Endometrial microvascular endothelial cells (primary cell): Measurements from ENCODE around the gene CTNND2. TPM values are rescaled to one million over a fixed set of nuclear protein-coding genes. Genes with fewer than 3 reads are reported as not detected.

Experiments
- in situ Hi-C: cut with HindIII; loops from 2 replicates; pipeline ENCODE4 v1.10.0; 2017; ENCODE audit warnings: low sequenced_read_pairs, low pct_unique_long_range_greater_than_20kb; ENCODE audit errors: inconsistent ontology term
- total RNA-seq: library from RNA; depleted of rRNA; stranded (reverse); fragments of >200 nt; gene quantifications from one replicate; pipeline ENCODE4 v1.2.3, GENCODE V29; 2015; ENCODE audit errors: inconsistent ontology term

The CTNND2 gene
- total RNA-seq, 1 donor from 2014 or later: not detected

GRCh38 chr5:10982626-10983025 is 921.6 kb downstream of the CTNND2 start:
- in situ Hi-C loops: no loop called here

GRCh38 chr5:10981932-10982331 is 922.3 kb downstream of the CTNND2 start:
- in situ Hi-C loops: no loop called here

- in situ Hi-C loops: no loop called here
These were observed 927.2 kb downstream of the CTNND2 start for GRCh38 chr5:10977011-10977410.

GRCh38 chr5:10975945-10976344 is 928.3 kb downstream of the CTNND2 start:
- in situ Hi-C loops: no loop called here

- in situ Hi-C loops: no loop called here
These were observed 929.4 kb downstream of the CTNND2 start for GRCh38 chr5:10974850-10975249.

GRCh38 chr5:10973316-10973715 is 930.9 kb downstream of the CTNND2 start:
- in situ Hi-C loops: no loop called here

GRCh38 chr5:10969684-10970180 is 934.5 kb downstream of the CTNND2 start:
- in situ Hi-C loops: no loop called here

- in situ Hi-C loops: no loop called here
These were observed 939.4 kb downstream of the CTNND2 start for GRCh38 chr5:10964806-10965205.

GRCh38 chr5:10958728-10959127 is 945.5 kb downstream of the CTNND2 start:
- in situ Hi-C loops: no loop called here

GRCh38 chr5:10949856-10950630 is 954.2 kb downstream of the CTNND2 start:
- in situ Hi-C loops: no loop called here

GRCh38 chr5:10946050-10946449 is 958.2 kb downstream of the CTNND2 start:
- in situ Hi-C loops: no loop called here

GRCh38 chr5:10941900-10942299 is 962.3 kb downstream of the CTNND2 start:
- in situ Hi-C loops: no loop called here

- in situ Hi-C loops: no loop called here
These were observed 968.0 kb downstream of the CTNND2 start for GRCh38 chr5:10936081-10936855.

GRCh38 chr5:10935536-10935935 is 968.7 kb downstream of the CTNND2 start:
- in situ Hi-C loops: no loop called here

- in situ Hi-C loops: no loop called here
These were observed 969.4 kb downstream of the CTNND2 start for GRCh38 chr5:10934783-10935355.

- in situ Hi-C loops: no loop called here
These were observed 971.1 kb downstream of the CTNND2 start for GRCh38 chr5:10933121-10933520.

GRCh38 chr5:10932426-10932825 is 971.8 kb downstream of the CTNND2 start:
- in situ Hi-C loops: no loop called here

GRCh38 chr5:10927608-10928007 is 976.6 kb downstream of the CTNND2 start:
- in situ Hi-C loops: no loop called here

GRCh38 chr5:10923310-10923709 is 980.9 kb downstream of the CTNND2 start:
- in situ Hi-C loops: no loop called here
